Measurements from ENCODE around the gene CCDC194. TPM values are rescaled to one million over a fixed set of nuclear protein-coding genes. Genes with fewer than 3 reads are reported as not detected.

CCDC194 gene
- polyA plus RNA-seq, 1 experiment, result not detected

DNA sequence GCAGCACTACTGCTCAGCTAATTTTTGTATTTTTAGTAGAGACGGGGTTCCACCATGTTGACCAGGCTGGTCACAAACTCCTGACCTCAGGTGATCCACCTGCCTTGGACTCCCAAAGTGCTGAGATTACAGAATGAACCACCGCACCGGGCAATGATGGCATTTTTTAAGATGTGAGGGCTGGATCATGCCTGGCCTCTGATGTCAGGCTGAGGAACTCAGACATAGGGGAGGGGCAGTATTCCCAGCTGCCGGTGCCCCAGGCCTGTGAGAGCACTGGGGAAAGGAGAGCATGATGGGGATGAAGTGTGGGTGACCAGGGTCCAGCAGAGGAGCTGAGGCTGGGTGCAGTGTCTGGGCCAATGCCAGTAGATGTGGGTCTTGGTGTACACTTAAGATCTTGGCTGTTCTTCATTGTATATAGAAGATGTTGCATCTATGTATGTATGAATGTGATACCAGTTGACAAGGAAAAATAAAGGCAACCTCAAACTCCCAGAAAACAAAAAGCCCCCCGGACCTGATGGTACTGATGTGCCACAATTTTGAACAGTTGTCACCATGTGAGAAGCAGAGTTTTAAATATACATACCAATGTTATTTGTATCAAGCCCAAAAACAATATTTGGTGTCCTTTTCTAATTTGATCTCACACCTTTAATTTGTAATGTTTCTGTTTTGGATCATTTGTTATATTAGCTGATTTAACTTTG is 13.4 kb downstream of the CCDC194 start:
- POLR2A ChIA-PET, result no interaction called here
- no peaks in the 10 kb centered on the region for H3K27me3 ChIP-seq (ENCODE audit: control insufficient read depth, insufficient read depth, low read length)
- no peak overlapping the region for H3K4me3 ChIP-seq (ENCODE audit: low read depth, low read length)
- no peaks in the 10 kb centered on the region for H3K36me3 ChIP-seq (ENCODE audit: control insufficient read depth, insufficient read depth, low read length)
- CTCF ChIA-PET, result interaction anchor here (0.6 to 1.6 kb wide), 4 partner anchors 10 to 14 kb away, joined by 3 to 4 read pairs (median 3); no protein-coding TSS in a partner anchor
- DNase-seq (ENCODE audit: low read depth), result no peak
- no peak for TF ChIP-seq CTCF (IDR thresholded peaks at IDR 0.05; ENCODE audit: insufficient read depth, low read depth, low read length)

DNA sequence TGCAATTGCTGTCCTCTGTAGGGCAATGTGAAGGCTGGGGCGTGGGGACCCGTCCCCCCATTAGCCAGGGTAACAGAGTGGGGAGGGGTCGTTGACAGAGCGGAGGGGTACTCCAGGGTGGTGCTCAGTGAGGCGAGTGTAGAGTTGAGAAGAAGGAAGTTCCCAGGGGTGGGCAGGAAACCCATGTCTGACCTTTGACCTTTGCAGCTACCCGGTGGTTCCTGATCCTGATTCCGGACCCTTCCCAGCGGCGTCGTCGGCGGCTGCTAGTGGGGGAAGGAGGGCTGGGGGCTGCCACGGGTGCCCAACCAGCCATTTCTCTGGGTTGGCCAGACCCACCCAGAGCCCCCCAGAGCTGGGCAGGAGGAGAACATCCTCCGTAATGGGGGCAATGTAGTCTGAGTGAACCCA is 14.8 kb downstream of the CCDC194 start:
- CTCF ChIA-PET, result interaction anchor here (1.3 to 1.6 kb wide), 2 partner anchors 11 to 15 kb away, joined by 3 read pairs; no protein-coding TSS in a partner anchor
- POLR2A ChIA-PET, result no interaction called here

GRCh38 chr19:17378271-17378670 is 15.7 kb downstream of the CCDC194 start:
- Histone ChIP-seq H3K4me3 (ENCODE audit: low read depth, low read length) (no peak overlapping the region), H3K36me3 (ENCODE audit: control insufficient read depth, insufficient read depth, low read length) (no peaks in the 10 kb centered on the region), H3K27me3 (ENCODE audit: control insufficient read depth, insufficient read depth, low read length) (no peaks in the 10 kb centered on the region)
- CTCF ChIA-PET, result no interaction called here
- no peak for TF ChIP-seq CTCF (IDR thresholded peaks at IDR 0.05; ENCODE audit: insufficient read depth, low read depth, low read length)
- POLR2A ChIA-PET, result no interaction called here
- DNase-seq (ENCODE audit: low read depth), result no peak

More for the DNA sequence above, 14.8 kb downstream of the CCDC194 start:
- Histone ChIP-seq H3K27me3 (ENCODE audit: control insufficient read depth, insufficient read depth, low read length) (no peaks in the 10 kb centered on the region), H3K4me3 (ENCODE audit: low read depth, low read length) (no peak overlapping the region), H3K36me3 (ENCODE audit: control insufficient read depth, insufficient read depth, low read length) (no peaks in the 10 kb centered on the region)
- no peak for DNase-seq (ENCODE audit: low read depth)
- no peak for TF ChIP-seq CTCF (IDR thresholded peaks at IDR 0.05; ENCODE audit: insufficient read depth, low read depth, low read length)

DNA sequence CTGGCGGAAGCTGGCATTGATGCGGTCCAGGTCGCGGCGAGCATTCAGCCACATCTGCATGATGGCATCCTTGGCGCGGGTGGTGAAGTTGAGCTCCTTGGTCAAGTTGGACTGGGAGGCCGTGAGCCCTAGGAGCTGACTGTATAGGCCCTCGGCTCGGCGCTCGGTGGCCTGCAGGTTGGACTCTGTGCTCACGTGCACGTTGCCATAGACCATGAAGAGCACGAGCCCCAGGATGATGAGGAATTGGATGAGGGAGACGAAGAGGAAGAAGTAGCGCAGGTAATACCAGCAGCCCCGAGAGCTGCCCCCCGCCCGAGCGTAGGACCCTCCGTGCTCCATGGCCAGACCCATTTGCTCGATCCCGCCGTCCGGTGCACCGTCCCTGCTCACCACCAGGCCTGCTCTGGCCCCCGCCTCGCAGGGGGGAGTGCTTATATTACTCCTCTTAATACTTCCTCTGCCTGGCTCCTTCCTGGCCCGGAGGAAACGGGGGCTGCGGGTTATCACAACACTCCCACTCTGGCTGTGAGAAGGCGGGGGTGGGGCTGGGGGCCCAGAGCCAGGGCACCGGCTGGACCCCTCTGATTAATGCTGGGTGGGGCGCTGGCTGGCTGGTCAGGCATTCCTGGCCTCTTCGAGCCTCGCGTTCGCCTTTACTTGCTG is 16.9 kb downstream of the CCDC194 start, which contains the start of gene PLVAP:
Gene PLVAP, minus strand, starts transcription at position 408 of the 666 bp plus-strand sequence. Its CDS starts 54 bp downstream, at position 354.
- no peak for DNase-seq (ENCODE audit: low read depth)
- no peak within 1 kb of the TSS for H3K4me3 ChIP-seq (ENCODE audit: low read depth, low read length)
- no peaks in the 10 kb centered on the region for H3K27me3 ChIP-seq (ENCODE audit: control insufficient read depth, insufficient read depth, low read length)
- ChIA-PET CTCF (interaction anchor here (1.3 to 1.9 kb wide), 3 partner anchors 9 to 30 kb away, joined by 4 to 11 read pairs (median 4); no protein-coding TSS in a partner anchor), POLR2A (no interaction called here)
- TF ChIP-seq CTCF (IDR thresholded peaks at IDR 0.05; ENCODE audit: insufficient read depth, low read depth, low read length), result no peak
- no peaks in the 10 kb centered on the region for H3K36me3 ChIP-seq (ENCODE audit: control insufficient read depth, insufficient read depth, low read length)

DNA sequence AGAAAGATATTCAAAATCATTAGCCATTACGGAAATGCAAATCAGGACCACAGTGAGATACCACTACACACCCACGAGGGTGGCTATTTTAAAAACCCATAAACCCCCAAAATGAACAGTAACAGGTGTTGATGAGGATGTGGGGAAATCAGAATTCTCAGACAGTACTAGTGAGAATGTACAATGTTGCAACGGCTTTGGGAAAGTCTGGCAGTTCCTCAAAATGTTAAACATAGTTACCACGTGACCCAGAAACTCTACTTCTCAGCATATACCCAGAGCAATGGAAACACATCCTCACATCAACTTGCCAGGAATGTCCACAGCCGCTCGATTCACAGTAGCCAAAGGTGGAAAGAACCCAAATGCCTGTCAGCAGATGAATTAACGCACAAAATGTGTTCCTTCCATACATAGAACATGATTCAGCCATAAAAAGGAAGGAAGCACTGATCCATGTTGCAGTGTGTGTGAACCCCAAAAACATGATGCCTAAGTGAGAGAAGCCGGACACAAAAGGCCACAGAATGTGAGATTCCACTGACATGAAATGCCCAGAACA is 23.9 kb downstream of the CCDC194 start:
- Histone ChIP-seq H3K36me3 (ENCODE audit: control insufficient read depth, insufficient read depth, low read length) (no peaks in the 10 kb centered on the region), H3K27me3 (ENCODE audit: control insufficient read depth, insufficient read depth, low read length) (no peaks in the 10 kb centered on the region), H3K4me3 (ENCODE audit: low read depth, low read length) (no peak overlapping the region)
- POLR2A ChIA-PET, result no interaction called here
- no peak for TF ChIP-seq CTCF (IDR thresholded peaks at IDR 0.05; ENCODE audit: insufficient read depth, low read depth, low read length)
- CTCF ChIA-PET, result no interaction called here
- no peak for DNase-seq (ENCODE audit: low read depth)
